A549 (cell line): Measurements from ENCODE around the gene CCDC171.

Experiments used
- ESRRA ChIP-seq: fragments of 150-350 bp; IDR thresholded peaks from 2 replicates; pipeline ENCODE4 v1.6.1; 2014; ENCODE audit warnings: mild to moderate bottlenecking, low read length, borderline replicate concordance
- FOXS1 ChIP-seq: fragments of 250-450 bp; sonication (Bioruptor Pico); IDR thresholded peaks from 2 replicates; pipeline ENCODE4 v1.5.0; 2020; ENCODE audit warnings: mild to moderate bottlenecking, moderate library complexity
- JUN ChIP-seq, 2 experiments: fragments of >200 bp; sonication (Bioruptor Twin); formaldehyde crosslinking; IDR thresholded peaks; 2 replicates in 1 of 2; 3 replicates in 1 of 2; pipeline ENCODE4 v1.6.1; 2016 to 2017
- RAD21 ChIP-seq, 2 experiments: fragments of >200 bp in 1 of 2; sonication (Bioruptor Twin) in 1 of 2; formaldehyde crosslinking in 1 of 2; IDR thresholded peaks in 1 of 2; conservative IDR thresholded peaks in 1 of 2; 2 replicates in 1 of 2; 3 replicates in 1 of 2; pipeline ENCODE4 v1.6.1; 2012 to 2018; ENCODE audit warnings: inconsistent platforms in 1 of 2
- RARB ChIP-seq: fragments of 250-450 bp; sonication (Bioruptor Pico); IDR thresholded peaks from 2 replicates; pipeline ENCODE4 v1.8.0; 2021; ENCODE audit warnings: mild to moderate bottlenecking, moderate library complexity
- RFX5 ChIP-seq: fragments of 450-650 bp; IDR thresholded peaks from 2 replicates; pipeline ENCODE4 v1.7.1; 2014; ENCODE audit warnings: antibody characterized with exemption, mild to moderate bottlenecking, moderate library complexity
- SMC3 ChIP-seq: fragments of >200 bp; sonication (Bioruptor Twin); formaldehyde crosslinking; IDR thresholded peaks from 3 replicates; pipeline ENCODE4 v1.6.1; 2018; ENCODE audit warnings: inconsistent platforms
- TF ChIP-seq, protein P1 (sequence below): fragments of >200 bp; sonication (Bioruptor Twin); formaldehyde crosslinking; IDR thresholded peaks from 3 replicates; pipeline ENCODE4 v1.5.1; 2016

DNA sequence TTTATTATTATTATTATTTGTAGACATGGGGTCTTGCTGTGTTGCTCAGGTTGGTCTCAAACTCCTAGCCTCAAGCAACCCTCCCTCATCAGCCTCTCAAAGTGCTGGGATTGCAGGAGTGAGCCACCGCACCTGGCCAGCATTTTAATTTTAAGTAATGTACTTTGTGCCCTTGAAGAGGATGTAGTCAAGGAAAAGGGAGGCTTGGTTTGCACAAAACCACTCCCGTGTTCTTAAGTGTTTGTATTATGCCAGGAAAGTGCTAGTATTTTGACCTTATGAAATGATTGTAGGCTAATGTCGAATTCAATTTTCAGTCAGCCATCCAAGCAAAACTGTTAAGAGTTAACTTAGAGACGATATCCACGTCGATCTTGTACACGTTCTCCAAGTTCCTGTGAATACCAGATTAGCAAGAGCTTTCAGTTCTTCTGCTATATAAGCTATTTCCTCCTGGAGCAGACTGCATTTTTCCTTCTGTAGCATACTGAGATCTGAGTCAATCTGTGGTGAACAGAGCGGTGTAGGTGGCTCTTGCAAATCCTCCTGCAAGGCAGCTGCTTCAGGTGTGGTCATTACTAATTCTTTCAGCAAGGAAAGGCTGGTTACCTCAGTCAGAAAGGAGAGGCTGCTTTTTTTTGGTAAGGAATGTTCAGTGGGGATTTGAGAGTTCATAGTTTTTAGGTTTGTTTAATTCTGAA lies 23.7 kb downstream of the CCDC171 start:
- no peak for TF ChIP-seq RFX5
- TF ChIP-seq FOXS1 (CRISPR knock-in tag): no peak
- TF ChIP-seq RARB: no peak
- TF ChIP-seq ESRRA: no peak
- TF ChIP-seq SMC3: no peak
- TF ChIP-seq, protein P1, sequence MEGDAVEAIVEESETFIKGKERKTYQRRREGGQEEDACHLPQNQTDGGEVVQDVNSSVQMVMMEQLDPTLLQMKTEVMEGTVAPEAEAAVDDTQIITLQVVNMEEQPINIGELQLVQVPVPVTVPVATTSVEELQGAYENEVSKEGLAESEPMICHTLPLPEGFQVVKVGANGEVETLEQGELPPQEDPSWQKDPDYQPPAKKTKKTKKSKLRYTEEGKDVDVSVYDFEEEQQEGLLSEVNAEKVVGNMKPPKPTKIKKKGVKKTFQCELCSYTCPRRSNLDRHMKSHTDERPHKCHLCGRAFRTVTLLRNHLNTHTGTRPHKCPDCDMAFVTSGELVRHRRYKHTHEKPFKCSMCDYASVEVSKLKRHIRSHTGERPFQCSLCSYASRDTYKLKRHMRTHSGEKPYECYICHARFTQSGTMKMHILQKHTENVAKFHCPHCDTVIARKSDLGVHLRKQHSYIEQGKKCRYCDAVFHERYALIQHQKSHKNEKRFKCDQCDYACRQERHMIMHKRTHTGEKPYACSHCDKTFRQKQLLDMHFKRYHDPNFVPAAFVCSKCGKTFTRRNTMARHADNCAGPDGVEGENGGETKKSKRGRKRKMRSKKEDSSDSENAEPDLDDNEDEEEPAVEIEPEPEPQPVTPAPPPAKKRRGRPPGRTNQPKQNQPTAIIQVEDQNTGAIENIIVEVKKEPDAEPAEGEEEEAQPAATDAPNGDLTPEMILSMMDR: no peak
- no peak for TF ChIP-seq RAD21 (conservative IDR thresholded peaks at IDR 0.05 in 1 of 2, IDR thresholded peaks at IDR 0.05 in 1 of 2)
- TF ChIP-seq JUN (IDR thresholded peaks at IDR 0.05): no peak
